Measurements from ENCODE around the gene CCDC192. TPM values are rescaled to one million over a fixed set of nuclear protein-coding genes. Genes with fewer than 3 reads are reported as not detected.

Gene CCDC192
- total and polyA plus RNA-seq, 10 of the 15 experiments (the other 5 are each of a cell fraction or from before 2014, with no cell fraction given): 0.20 to 0.79 (median 0.32) TPM; not detected in 4

DNA sequence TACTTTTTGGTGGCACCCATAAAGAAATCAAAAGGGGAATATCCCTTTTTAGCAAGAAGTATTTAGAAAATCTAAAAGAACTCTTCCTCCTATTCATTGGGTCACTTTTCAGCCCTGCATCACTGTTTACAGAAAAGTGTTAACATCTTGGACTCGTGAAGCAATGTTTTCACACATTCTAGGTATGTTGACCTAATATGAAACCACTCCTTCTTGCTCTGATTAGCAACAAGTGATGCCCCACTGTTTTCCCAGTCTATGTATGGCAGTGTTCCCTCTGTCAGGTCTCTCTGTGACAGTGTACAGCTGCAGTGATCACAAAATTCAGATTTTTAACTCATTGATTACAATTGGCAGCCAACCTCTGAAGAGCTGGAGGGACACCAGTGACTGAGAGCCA, 232.2 kb downstream of the CCDC192 start:
- Histone ChIP-seq H3K27me3 (replicated peaks in 1 of 2; ENCODE audit: control insufficient read depth in 2 of 2, insufficient read depth in 2 of 2, low read length in 1 of 2) (no peaks in the 10 kb centered on the region), H3K27ac (ENCODE audit: control insufficient read depth, insufficient read depth) (no peak overlapping the region), H3K79me2 (ENCODE audit: control insufficient read depth, insufficient read depth, low read length) (no peaks in the 10 kb centered on the region), H2AFZ (ENCODE audit: control insufficient read depth, low read depth, low read length) (no peak overlapping the region), H3K9ac (ENCODE audit: control insufficient read depth, insufficient read depth, low read length) (no peak overlapping the region), H3K4me3 (no peak overlapping the region), H4K20me1 (ENCODE audit: control insufficient read depth, insufficient read depth) (no peaks in the 10 kb centered on the region), H3K4me1 (ENCODE audit: control insufficient read depth, insufficient read depth, low read length) (peaks cover 4% of the 10 kb centered on the region), H3K9me3 (replicated peaks; ENCODE audit: control insufficient read depth, insufficient read depth, low read length) (no peaks in the 10 kb centered on the region), H3K4me2 (ENCODE audit: control insufficient read depth, insufficient read depth) (no peak overlapping the region), H3K36me3 (ENCODE audit: control insufficient read depth in 2 of 2, insufficient read depth in 2 of 2, low read length in 1 of 2) (no peaks in the 10 kb centered on the region)
- TF ChIP-seq CREM (IDR thresholded peaks at IDR 0.05; ENCODE audit: low read depth): peak; percentile 60; the same call in 1 of the 2 replicates
- no peak for TF ChIP-seq RUNX3 (IDR thresholded peaks at IDR 0.05; ENCODE audit: low read length)
- no peak for TF ChIP-seq PAX8 (IDR thresholded peaks at IDR 0.05)
- TF ChIP-seq CREB1 (IDR thresholded peaks at IDR 0.05; ENCODE audit: low read depth): peak; percentile 57; the same call in 1 of the 2 replicates
- TF ChIP-seq, protein P1, sequence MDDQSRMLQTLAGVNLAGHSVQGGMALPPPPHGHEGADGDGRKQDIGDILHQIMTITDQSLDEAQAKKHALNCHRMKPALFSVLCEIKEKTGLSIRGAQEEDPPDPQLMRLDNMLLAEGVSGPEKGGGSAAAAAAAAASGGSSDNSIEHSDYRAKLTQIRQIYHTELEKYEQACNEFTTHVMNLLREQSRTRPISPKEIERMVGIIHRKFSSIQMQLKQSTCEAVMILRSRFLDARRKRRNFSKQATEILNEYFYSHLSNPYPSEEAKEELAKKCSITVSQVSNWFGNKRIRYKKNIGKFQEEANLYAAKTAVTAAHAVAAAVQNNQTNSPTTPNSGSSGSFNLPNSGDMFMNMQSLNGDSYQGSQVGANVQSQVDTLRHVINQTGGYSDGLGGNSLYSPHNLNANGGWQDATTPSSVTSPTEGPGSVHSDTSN (IDR thresholded peaks at IDR 0.05; ENCODE audit: insufficient replicate concordance, low read depth, low read length): no peak
- TF ChIP-seq ZNF217 (IDR thresholded peaks at IDR 0.05): no peak
- peak; percentile 93 for TF ChIP-seq RFX5 (IDR thresholded peaks at IDR 0.05; ENCODE audit: low read depth, low read length)
- TF ChIP-seq JUNB (IDR thresholded peaks at IDR 0.05): no peak
- ChIA-PET POLR2A (no interaction called here), CTCF (interaction anchor here (0.7 to 1.0 kb wide), 2 partner anchors 29 to 237 kb away, joined by 4 read pairs; no protein-coding TSS in a partner anchor), SMC1A (ENCODE audit: uncharacterized antibody, unreplicated experiment) (interaction anchor here (2.2 kb wide), 1 partner anchor 13 kb away, joined by 7 read pairs; no protein-coding TSS in a partner anchor), RAD21 (ENCODE audit: unreplicated experiment) (interaction anchor here (0.5 kb wide), 1 partner anchor 33 kb away, joined by 3 read pairs; no protein-coding TSS in a partner anchor)
- in situ Hi-C loops (cut with MboI) (no loop called here), intact Hi-C loops (cut with micrococcal nuclease; ENCODE audit: unreplicated experiment) (no loop called here)
- BruUV-seq (replicated peaks): no TSS peak
- DNase-seq (ENCODE audit: low read depth, low spot score) (no peak), ATAC-seq (peak; percentile 63), FAIRE-seq (no peak)
- 42% methylated on average over 1 of the region's 1 CpG for WGBS (ENCODE audit: insufficient coverage, insufficient replicate concordance, low lambda C conversion rate, missing lambda C conversion rate)

All from GM12878 (cell line).